ENCODE data around the gene CLRN1. TPM values are rescaled to one million over a fixed set of nuclear protein-coding genes. Genes with fewer than 3 reads are reported as not detected.

Gene CLRN1
- total and polyA plus RNA-seq, 2 of the 13 experiments (the other 11 are each of a cell fraction or from before 2014, with no cell fraction given) = not detected

- in situ Hi-C loops (cut with HindIII; ENCODE audit: extremely low pct_ligation_motif_present, low pct_unique_long_range_greater_than_20kb) = no loop called here
These were observed 37.5 kb upstream of the CLRN1 start for GRCh38 chr3:151009981-151010380.

GRCh38 chr3:151009430-151009829, 36.9 kb upstream of the CLRN1 start:
- intact Hi-C loops (cut with micrococcal nuclease; ENCODE audit: unreplicated experiment) (loop anchor here (1.0 kb wide), 1 partner anchor 137 kb away; no protein-coding TSS in a partner anchor), in situ Hi-C loops (cut with HindIII; ENCODE audit: extremely low pct_ligation_motif_present, low pct_unique_long_range_greater_than_20kb) (no loop called here)
- Histone ChIP-seq H3K9ac (ENCODE audit: insufficient read depth, low read depth, low read length) (no peak overlapping the region), H3K36me3 (replicated peaks in 1 of 2; ENCODE audit: control insufficient read depth in 1 of 2, insufficient read depth in 2 of 2, low read length in 2 of 2) (no peaks in the 10 kb centered on the region), H2AFZ (ENCODE audit: low read length) (no peak overlapping the region), H4K20me1 (ENCODE audit: insufficient read depth, low read length) (no peaks in the 10 kb centered on the region), H3K79me2 (ENCODE audit: insufficient read depth, low read length) (no peaks in the 10 kb centered on the region), H3K27ac (ENCODE audit: extremely low read length, insufficient read depth, low read length) (no peak overlapping the region), H3K4me3 (replicated peaks in 1 of 3; ENCODE audit: insufficient read depth in 1 of 3, low read depth in 2 of 3, low read length in 3 of 3) (no peak overlapping the region), H3K4me2 (ENCODE audit: low read depth, low read length) (no peak overlapping the region), H3K27me3 (ENCODE audit: control insufficient read depth in 1 of 2, insufficient read depth in 2 of 2, low read length in 2 of 2) (no peaks in the 10 kb centered on the region; a peak in 1 of 5 replicates), H3K9me3 (ENCODE audit: low read length) (no peaks in the 10 kb centered on the region), H3K4me1 (ENCODE audit: insufficient read depth, low read length) (0 out of 2 replicates have a peak, but pooled peaks cover 10% of the 10 kb centered on the region)
- no TSS peak for BruUV-seq (replicated peaks)
- ATAC-seq = no peak
- DNase-seq (ENCODE audit: low spot score) = no peak
- WGBS (ENCODE audit: low lambda C conversion rate) = 5% methylated on average over 5 of the region's 5 CpGs
- FAIRE-seq = no peak
- ChIA-PET CTCF (ENCODE audit: low intra/inter-chr PET ratio, low total read pairs) (no interaction called here), POLR2A (no interaction called here)
- TF ChIP-seq SOX13 (IDR thresholded peaks at IDR 0.05) = no peak
- peak in 1 of 2 experiments; percentile 57; a peak in 2 of 4 replicates for TF ChIP-seq SOX13 (CRISPR knock-in tag; conservative IDR thresholded peaks at IDR 0.05 in 1 of 2, IDR thresholded peaks at IDR 0.05 in 1 of 2)
- TF ChIP-seq CEBPB (IDR thresholded peaks at IDR 0.05; ENCODE audit: borderline replicate concordance, low read depth, low read length) = peak; percentile 31; the same call in 1 of the 2 replicates
- TF ChIP-seq NR2F2 (IDR thresholded peaks at IDR 0.05; ENCODE audit: borderline replicate concordance, low read depth) = no peak
- TF ChIP-seq ZNF556 (CRISPR knock-in tag; IDR thresholded peaks at IDR 0.05; ENCODE audit: borderline replicate concordance) = no peak
- no peak for TF ChIP-seq ZNF276 (CRISPR knock-in tag; IDR thresholded peaks at IDR 0.05; ENCODE audit: low read depth)
- no peak for TF ChIP-seq ZNF512B (CRISPR knock-in tag; IDR thresholded peaks at IDR 0.05; ENCODE audit: borderline replicate concordance)
- no peak for TF ChIP-seq MYC (CRISPR knock-in tag; IDR thresholded peaks at IDR 0.05; ENCODE audit: borderline replicate concordance)
- TF ChIP-seq SOX6 (IDR thresholded peaks at IDR 0.05) = no peak
- TF ChIP-seq SOX6 (CRISPR knock-in tag; IDR thresholded peaks at IDR 0.05) = peak; percentile 37; the same call in 1 of the 2 replicates
- no peak for TF ChIP-seq MYPOP (CRISPR knock-in tag; IDR thresholded peaks at IDR 0.05)
- no peak for TF ChIP-seq ZNF205 (CRISPR knock-in tag; IDR thresholded peaks at IDR 0.05)

More at GRCh38 chr3:151009981-151010380, 37.5 kb upstream of the CLRN1 start:
- H3K27ac ChIP-seq (ENCODE audit: extremely low read length, insufficient read depth, low read length) = no peak overlapping the region
- BruUV-seq (replicated peaks) = no TSS peak
- H3K4me2 ChIP-seq (ENCODE audit: low read depth, low read length) = no peak overlapping the region
- intact Hi-C loops (cut with micrococcal nuclease; ENCODE audit: unreplicated experiment) = loop anchor here (1.0 kb wide), 1 partner anchor 136 kb away; no protein-coding TSS in a partner anchor
- H3K4me3 ChIP-seq (replicated peaks in 1 of 3; ENCODE audit: insufficient read depth in 1 of 3, low read depth in 2 of 3, low read length in 3 of 3) = no peak overlapping the region
- no peak overlapping the region for H2AFZ ChIP-seq (ENCODE audit: low read length)
- ATAC-seq (no peak), DNase-seq (ENCODE audit: low spot score) (no peak), FAIRE-seq (no peak)
- no peaks in the 10 kb centered on the region for H3K9me3 ChIP-seq (ENCODE audit: low read length)
- H3K9ac ChIP-seq (ENCODE audit: insufficient read depth, low read depth, low read length) = no peak overlapping the region
- CTCF ChIA-PET (ENCODE audit: low intra/inter-chr PET ratio, low total read pairs) = no interaction called here
- H4K20me1 ChIP-seq (ENCODE audit: insufficient read depth, low read length) = no peaks in the 10 kb centered on the region
- 32% methylated on average over 4 of the region's 4 CpGs for WGBS (ENCODE audit: low lambda C conversion rate)
- H3K79me2 ChIP-seq (ENCODE audit: insufficient read depth, low read length) = no peaks in the 10 kb centered on the region
- no peak for TF ChIP-seq ZNF224 (CRISPR knock-in tag; IDR thresholded peaks at IDR 0.05)
- no peak for TF ChIP-seq ZNF350 (CRISPR knock-in tag; IDR thresholded peaks at IDR 0.05; ENCODE audit: borderline replicate concordance, low read depth)
- TF ChIP-seq HNRNPK (IDR thresholded peaks at IDR 0.05; ENCODE audit: low read depth, low read length, poor library complexity, severe bottlenecking) = no peak
- POLR2A ChIA-PET = no interaction called here
- H3K36me3 ChIP-seq (replicated peaks in 1 of 2; ENCODE audit: control insufficient read depth in 1 of 2, insufficient read depth in 2 of 2, low read length in 2 of 2) = no peaks in the 10 kb centered on the region
- no peaks in the 10 kb centered on the region for H3K27me3 ChIP-seq (ENCODE audit: control insufficient read depth in 1 of 2, insufficient read depth in 2 of 2, low read length in 2 of 2)
- 0 out of 2 replicates have a peak, but pooled peaks cover 10% of the 10 kb centered on the region for H3K4me1 ChIP-seq (ENCODE audit: insufficient read depth, low read length)

Measured in HepG2 (cell line).